Kidney (tissue), 14 donors: ENCODE measurements around the gene ARSG. TPM values are rescaled to one million over a fixed set of nuclear protein-coding genes. Genes with fewer than 3 reads are reported as not detected.

ENCODE experiments used
- DNase-seq, 5 donors: peaks; one replicate each; pipeline ENCODE4 v3.0.0-alpha.2; 2013 to 2020
- FAIRE-seq: peaks from 2 replicates; lab custom pipeline; 2012; peaks lifted over from hg19 to GRCh38; lab: Jason Lieb, UNC
- H3K27ac ChIP-seq, 2 donors: one replicate each; pipeline ENCODE4 v1.7.0; 2013; ENCODE audit warnings: low read depth in 2 of 2, low read length in 2 of 2, inconsistent platforms in 1 of 2
- H3K27me3 ChIP-seq: one replicate; pipeline ENCODE4 v1.7.1; 2013; ENCODE audit warnings: low read length, inconsistent platforms; ENCODE audit not compliant: control insufficient read depth, insufficient read depth
- H3K36me3 ChIP-seq, 3 donors: one replicate each; pipeline versions ENCODE4 v1.7.0 to v1.7.1; 2013; ENCODE audit warnings: low read length in 3 of 3, control low read depth in 1 of 3, inconsistent platforms in 1 of 3; ENCODE audit not compliant: insufficient read depth in 3 of 3, control insufficient read depth in 2 of 3
- H3K4me1 ChIP-seq, 3 donors: one replicate each; pipeline versions ENCODE4 v1.7.0 to v1.7.1; 2013; ENCODE audit warnings: low read length in 3 of 3, inconsistent platforms in 1 of 3, low read depth in 1 of 3; ENCODE audit not compliant: control insufficient read depth in 2 of 3, insufficient read depth in 2 of 3
- H3K4me3 ChIP-seq, 3 donors: one replicate each; pipeline versions ENCODE4 v1.7.0 to v1.8.1; 2013; ENCODE audit warnings: low read length in 3 of 3, control low read depth in 1 of 3, inconsistent platforms in 1 of 3
- H3K9ac ChIP-seq, 3 donors: one replicate each; pipeline versions ENCODE4 v1.7.0 to v1.7.1; 2013; ENCODE audit warnings: low read length in 3 of 3, control low read depth in 1 of 3, inconsistent platforms in 1 of 3
- H3K9me3 ChIP-seq, 3 donors: one replicate each; pipeline versions ENCODE4 v1.7.0 to v1.7.1; 2013; ENCODE audit warnings: low read length in 3 of 3, control low read depth in 1 of 3, inconsistent platforms in 1 of 3; ENCODE audit not compliant: control insufficient read depth in 2 of 3, insufficient read depth in 1 of 3
- CTCF ChIP-seq: IDR thresholded peaks from 3 replicates; pipeline ENCODE4 v1.5.1; 2012; ENCODE audit warnings: mild to moderate bottlenecking, moderate library complexity, borderline replicate concordance; ENCODE audit not compliant: insufficient read depth; ENCODE audit errors: extremely low read depth
- intact Hi-C: fragments of 100-400 bp; cut with DNase I; formaldehyde crosslinking; loops from one replicate; pipeline ENCODE4 v1.11.1; 2022
- polyA plus RNA-seq: library from polyadenylated mRNA; stranded (reverse); fragments of 350-450 nt; fragmentation: Illumina TruSeq; extraction: RNeasy Lipid Tissue Mini Kit (QIAGEN cat#74804); gene quantifications from one replicate; pipeline ENCODE4 v1.2.3, GENCODE V29; 2014; ENCODE audit warnings: low read depth, low replicate concordance; ENCODE audit not compliant: insufficient read depth
- total RNA-seq: library from RNA; stranded (reverse); fragmentation: NEBNext Ultra II Directional; extraction: Animal tissue kit (Norgen Biotek cat#: 25700); gene quantifications from one replicate; pipeline ENCODE4 v1.2.1, GENCODE V29; 2021
- donor health status: control.
- donor health status: control.
- donor health status: control.
- donor health status: control.
- donor health status: control.
- donor health status: DM: yes; HTN: yes; CAD: no.
- donor health status: Normal renal cell carcinoma (clear cell type).

ARSG gene
- total and polyA plus RNA-seq, 2 donors from 2014 or later: 5.0 to 12.6 TPM

GRCh38 chr17:68443972-68444464 lies 152.7 kb downstream of the ARSG start:
- DNase-seq (no peak), FAIRE-seq (no peak)
- intact Hi-C loops: no loop called here
- peaks cover 0 to 24% (median 9%) of the 10 kb centered on the region in 3 donors for H3K4me1 ChIP-seq
- no peaks in the 10 kb centered on the region for H3K9me3 ChIP-seq
- H3K27ac ChIP-seq: peak overlapping the region in 1 of 2 donors; percentile 4
- H3K36me3 ChIP-seq: peaks cover 0 to under 1% (median 0%) of the 10 kb centered on the region in 3 donors
- no peaks in the 10 kb centered on the region for H3K27me3 ChIP-seq
- H3K4me3 ChIP-seq: no peak overlapping the region
- no peak overlapping the region for H3K9ac ChIP-seq
- no peak for TF ChIP-seq CTCF

- DNase-seq (no peak), FAIRE-seq (no peak)
- H3K27ac ChIP-seq: no peak overlapping the region
- no peak for TF ChIP-seq CTCF
- intact Hi-C loops: no loop called here
- H3K27me3 ChIP-seq: no peaks in the 10 kb centered on the region
- peaks cover 0 to 10% (median 6%) of the 10 kb centered on the region in 3 donors for H3K36me3 ChIP-seq
- H3K9me3 ChIP-seq: no peaks in the 10 kb centered on the region
- H3K9ac ChIP-seq: no peak overlapping the region
- H3K4me1 ChIP-seq: peaks cover 0 to 18% (median 14%) of the 10 kb centered on the region in 3 donors
- H3K4me3 ChIP-seq: no peak overlapping the region
Measured at GRCh38 chr17:68445671-68446070, 154.4 kb downstream of the ARSG start.

GRCh38 chr17:68446626-68447041 lies 155.3 kb downstream of the ARSG start:
- Histone ChIP-seq H3K9me3 (no peaks in the 10 kb centered on the region), H3K36me3 (peaks cover 0 to 12% (median 6%) of the 10 kb centered on the region in 3 donors), H3K27me3 (no peaks in the 10 kb centered on the region), H3K4me3 (peak overlapping the region in 1 of 3 donors; percentile 18), H3K27ac (no peak overlapping the region), H3K9ac (no peak overlapping the region), H3K4me1 (peaks cover 0 to 12% (median 11%) of the 10 kb centered on the region in 3 donors)
- no peak for FAIRE-seq
- DNase-seq: no peak
- intact Hi-C loops: no loop called here
- no peak for TF ChIP-seq CTCF
